Lung (tissue), 12 donors: ENCODE measurements around the gene ERBIN. TPM values are rescaled to one million over a fixed set of nuclear protein-coding genes. Genes with fewer than 3 reads are reported as not detected.

Experiments
- ATAC-seq: fragments of 200-7000 bp; cut with Tn5 transposase; one replicate; pipeline ENCODE4 v1.9.1; 2020; ENCODE audit warnings: moderate number of reproducible peaks; ENCODE audit not compliant: insufficient read depth, low FRiP score
- DNase-seq, 3 donors: peaks; one replicate each; pipeline ENCODE4 v3.0.0-alpha.2; 2013 to 2017
- H3K27ac ChIP-seq, 2 donors: one replicate each; pipeline ENCODE4 v1.5.1; 2013; ENCODE audit warnings: mild to moderate bottlenecking in 2 of 2, moderate library complexity in 2 of 2, control low read depth in 1 of 2, inconsistent platforms in 1 of 2, low read depth in 1 of 2, low read length in 1 of 2
- H3K27me3 ChIP-seq, 3 donors: one replicate each; pipeline ENCODE4 v1.5.1; 2013; ENCODE audit warnings: low read length in 2 of 3; ENCODE audit not compliant: control insufficient read depth in 3 of 3, insufficient read depth in 3 of 3
- H3K36me3 ChIP-seq, 4 donors: one replicate each; pipeline ENCODE4 v1.5.1; 2013; ENCODE audit warnings: low read length in 4 of 4, mild to moderate bottlenecking in 1 of 4, moderate library complexity in 1 of 4; ENCODE audit not compliant: control insufficient read depth in 4 of 4, insufficient read depth in 4 of 4
- H3K4me1 ChIP-seq, 5 donors: one replicate each; pipeline ENCODE4 v1.5.1; 2013; ENCODE audit warnings: low read length in 5 of 5, mild to moderate bottlenecking in 2 of 5, moderate library complexity in 1 of 5; ENCODE audit not compliant: control insufficient read depth in 5 of 5, insufficient read depth in 5 of 5
- H3K4me3 ChIP-seq: one replicate; pipeline ENCODE4 v1.5.1; 2013; ENCODE audit warnings: mild to moderate bottlenecking, control low read depth, moderate library complexity
- H3K9ac ChIP-seq, 2 donors: one replicate each; pipeline ENCODE4 v1.5.1; 2013; ENCODE audit warnings: low read length in 2 of 2, control low read depth in 1 of 2; ENCODE audit not compliant: insufficient read depth in 1 of 2
- H3K9me3 ChIP-seq, 4 donors: one replicate each; pipeline ENCODE4 v1.5.1; 2013; ENCODE audit warnings: low read length in 3 of 4, mild to moderate bottlenecking in 1 of 4, moderate library complexity in 1 of 4; ENCODE audit not compliant: control insufficient read depth in 4 of 4, insufficient read depth in 3 of 4
- whole genome bisulfite sequencing, 2 donors: extraction: QIAGEN DNeasy Blood & Tissue Kit; methylation state at CpG; one replicate each; pipeline ENCODE4 v1.1.7; 2013; 5-methylcytosine and 5-hydroxymethylcytosine counted together
- polyA plus RNA-seq, 2 donors: library from polyadenylated mRNA; stranded (reverse); fragments of 200-250 nt; gene quantifications; one replicate each; pipeline ENCODE4 v1.2.1, GENCODE V29; 2013
- total RNA-seq, 2 donors: library from RNA; depleted of rRNA in 1 of 2; stranded (reverse); fragments of >200 nt in 1 of 2; gene quantifications; one replicate each; pipeline ENCODE4 v1.2.1, GENCODE V29; 2014 to 2021
- TF ChIP-seq, protein P1 (sequence below): IDR thresholded peaks from 2 replicates; pipeline ENCODE4 v1.5.1; 2012; ENCODE audit warnings: mild to moderate bottlenecking; ENCODE audit errors: control extremely low read depth, extremely low read depth
- donor health status: control.
- donor health status: control.
- donor health status: Bipolar disorder and iron deficiency.
- donor health status: healthy.
- donor health status: DM: yes; HTN: yes; CAD: no.

The ERBIN gene
- total and polyA plus RNA-seq, 4 donors = 13.8 to 235 (median 41.9) TPM

DNA sequence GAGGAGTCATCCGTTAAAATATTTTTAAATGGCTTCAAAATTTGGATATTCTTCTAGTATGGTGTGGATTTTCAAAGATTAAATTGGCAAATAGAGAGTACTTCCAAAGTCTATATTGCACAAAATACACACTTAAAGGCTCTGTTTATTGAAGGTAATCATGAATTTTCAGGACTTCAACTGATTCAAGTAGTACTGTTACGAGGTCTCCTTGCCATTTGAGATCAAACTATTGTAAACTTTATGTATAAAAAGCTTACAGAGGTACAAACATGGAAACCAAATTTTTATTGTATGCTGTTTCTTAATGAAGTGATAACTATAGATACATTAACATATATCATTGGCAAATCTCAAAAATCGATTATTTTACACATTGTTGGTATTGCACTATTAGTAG, 2.5 kb downstream of the ERBIN start:
- DNase-seq (no peak), ATAC-seq (no peak)
- TF ChIP-seq, protein P1, sequence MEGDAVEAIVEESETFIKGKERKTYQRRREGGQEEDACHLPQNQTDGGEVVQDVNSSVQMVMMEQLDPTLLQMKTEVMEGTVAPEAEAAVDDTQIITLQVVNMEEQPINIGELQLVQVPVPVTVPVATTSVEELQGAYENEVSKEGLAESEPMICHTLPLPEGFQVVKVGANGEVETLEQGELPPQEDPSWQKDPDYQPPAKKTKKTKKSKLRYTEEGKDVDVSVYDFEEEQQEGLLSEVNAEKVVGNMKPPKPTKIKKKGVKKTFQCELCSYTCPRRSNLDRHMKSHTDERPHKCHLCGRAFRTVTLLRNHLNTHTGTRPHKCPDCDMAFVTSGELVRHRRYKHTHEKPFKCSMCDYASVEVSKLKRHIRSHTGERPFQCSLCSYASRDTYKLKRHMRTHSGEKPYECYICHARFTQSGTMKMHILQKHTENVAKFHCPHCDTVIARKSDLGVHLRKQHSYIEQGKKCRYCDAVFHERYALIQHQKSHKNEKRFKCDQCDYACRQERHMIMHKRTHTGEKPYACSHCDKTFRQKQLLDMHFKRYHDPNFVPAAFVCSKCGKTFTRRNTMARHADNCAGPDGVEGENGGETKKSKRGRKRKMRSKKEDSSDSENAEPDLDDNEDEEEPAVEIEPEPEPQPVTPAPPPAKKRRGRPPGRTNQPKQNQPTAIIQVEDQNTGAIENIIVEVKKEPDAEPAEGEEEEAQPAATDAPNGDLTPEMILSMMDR = no peak
- peaks cover 0 to 3% (median 0%) of the 10 kb centered on the region in 4 donors for H3K36me3 ChIP-seq
- H3K27me3 ChIP-seq = no peaks in the 10 kb centered on the region
- WGBS, 2 donors = 46 to 61% methylated on average over 3 of the region's 3 CpGs
- no peak overlapping the region for H3K9ac ChIP-seq
- H3K4me1 ChIP-seq = peaks cover 0 to 22% (median 2%) of the 10 kb centered on the region in 5 donors
- no peak overlapping the region for H3K27ac ChIP-seq
- no peak overlapping the region for H3K4me3 ChIP-seq
- no peaks in the 10 kb centered on the region for H3K9me3 ChIP-seq

GRCh38 chr5:65932676-65933075, 6.3 kb downstream of the ERBIN start:
- ATAC-seq (no peak), DNase-seq (no peak)
- 93 to 96% methylated on average over 4 of the region's 4 CpGs for WGBS, 2 donors
- Histone ChIP-seq H3K27me3 (no peaks in the 10 kb centered on the region), H3K9me3 (no peaks in the 10 kb centered on the region), H3K4me3 (no peak overlapping the region), H3K4me1 (peaks cover 0 to 14% (median 7%) of the 10 kb centered on the region in 5 donors), H3K9ac (no peak overlapping the region), H3K36me3 (no peaks in the 10 kb centered on the region), H3K27ac (no peak overlapping the region)
- TF ChIP-seq, protein P1 = no peak

- H3K9ac ChIP-seq = no peak overlapping the region
- no peaks in the 10 kb centered on the region for H3K36me3 ChIP-seq
- no peaks in the 10 kb centered on the region for H3K27me3 ChIP-seq
- 67 to 89% methylated on average over 2 of the region's 2 CpGs for WGBS, 2 donors
- H3K4me3 ChIP-seq = no peak overlapping the region
- H3K9me3 ChIP-seq = no peaks in the 10 kb centered on the region
- DNase-seq (no peak), ATAC-seq (no peak)
- TF ChIP-seq, protein P1 = no peak
- H3K4me1 ChIP-seq = peaks cover 0 to 11% (median 7%) of the 10 kb centered on the region in 5 donors
- H3K27ac ChIP-seq = peak overlapping the region in 1 of 2 donors; percentile 33
Observed at GRCh38 chr5:65933295-65933694, 6.9 kb downstream of the ERBIN start.

DNA sequence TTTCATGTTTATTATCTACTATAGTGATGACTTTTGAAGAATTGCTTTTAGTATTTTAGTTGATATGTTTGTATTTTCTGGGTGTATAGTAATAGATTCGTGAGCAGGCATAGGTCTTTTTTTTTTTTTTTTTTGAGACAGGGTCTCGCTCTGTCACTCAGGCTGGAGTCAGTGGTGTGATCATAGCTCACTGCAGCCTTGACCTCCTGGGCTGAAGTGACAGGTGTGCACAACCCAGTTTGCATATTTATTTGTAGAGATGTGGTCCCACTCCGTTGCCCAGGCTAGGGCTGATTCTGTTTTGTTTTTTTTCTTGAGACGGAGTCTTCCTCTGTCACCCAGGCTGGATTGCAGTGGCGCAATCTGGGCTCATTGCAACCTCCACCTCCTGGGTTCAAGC, 11.9 kb downstream of the ERBIN start:
- Histone ChIP-seq H3K27ac (no peak overlapping the region), H3K9ac (no peak overlapping the region), H3K27me3 (no peaks in the 10 kb centered on the region), H3K36me3 (peaks cover 0 to 2% (median 0%) of the 10 kb centered on the region in 4 donors), H3K9me3 (no peaks in the 10 kb centered on the region), H3K4me3 (no peak overlapping the region), H3K4me1 (peaks cover 0 to 8% (median 0%) of the 10 kb centered on the region in 5 donors)
- ATAC-seq (no peak), DNase-seq (no peak)
- TF ChIP-seq, protein P1 = no peak
- WGBS, 2 donors = 93 to 94% methylated on average over 5 of the region's 5 CpGs
